HuH-7 (cell line): ENCODE data around the gene PWWP2A.
A peak's percentile ranks its signal among the peaks of the same experiment; 100 is the strongest.
"Not testable (repeated sequence)": the region's sequence is repeated elsewhere in the genome, so short reads cannot be mapped to it uniquely, and the experiment has no call there.

Experiments
- DNase-seq: peaks from one replicate; pipeline ENCODE4 v3.0.0; 2011; ENCODE audit warnings: low spot score

Gene PWWP2A

DNA sequence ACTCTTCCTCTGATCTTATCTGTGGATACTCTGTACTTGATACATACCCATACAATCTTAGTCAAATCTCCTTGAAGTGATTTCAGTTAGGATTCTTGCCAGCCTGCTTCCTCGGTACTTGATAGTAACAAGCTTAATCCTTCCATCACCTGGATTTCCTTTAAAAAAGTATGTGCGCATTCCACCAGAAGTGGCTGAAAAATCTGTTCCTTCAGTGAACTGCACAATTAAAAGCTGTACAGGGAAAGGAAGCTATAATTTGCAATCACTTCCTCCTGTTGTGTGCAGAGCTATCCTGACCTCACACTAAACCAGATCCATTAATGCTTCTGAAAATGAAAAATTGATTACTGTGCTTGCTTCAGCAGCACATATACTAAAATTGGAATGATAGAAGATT is 47.3 kb downstream of the PWWP2A start:
- no peak for DNase-seq

DNA sequence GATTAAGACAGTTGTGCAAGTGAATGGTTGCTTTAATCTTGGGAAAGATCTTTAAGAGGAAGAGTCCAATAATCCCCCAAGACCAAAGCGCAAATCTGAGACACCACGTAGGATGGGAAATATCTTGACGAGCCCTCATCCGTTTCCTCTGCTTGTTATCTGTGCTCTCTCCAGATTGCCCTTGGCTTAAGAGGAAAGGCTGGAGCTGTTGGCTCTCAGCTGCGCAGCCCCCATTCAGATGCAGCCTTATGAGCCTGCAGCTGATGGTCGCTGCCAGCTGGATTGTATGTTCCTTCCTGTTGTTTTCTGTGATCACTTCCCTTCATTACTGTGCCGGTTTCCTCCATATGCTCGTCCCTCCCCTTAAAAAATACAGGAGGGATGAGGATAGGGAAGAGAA is 47.7 kb downstream of the PWWP2A start:
- DNase-seq = no peak

DNA sequence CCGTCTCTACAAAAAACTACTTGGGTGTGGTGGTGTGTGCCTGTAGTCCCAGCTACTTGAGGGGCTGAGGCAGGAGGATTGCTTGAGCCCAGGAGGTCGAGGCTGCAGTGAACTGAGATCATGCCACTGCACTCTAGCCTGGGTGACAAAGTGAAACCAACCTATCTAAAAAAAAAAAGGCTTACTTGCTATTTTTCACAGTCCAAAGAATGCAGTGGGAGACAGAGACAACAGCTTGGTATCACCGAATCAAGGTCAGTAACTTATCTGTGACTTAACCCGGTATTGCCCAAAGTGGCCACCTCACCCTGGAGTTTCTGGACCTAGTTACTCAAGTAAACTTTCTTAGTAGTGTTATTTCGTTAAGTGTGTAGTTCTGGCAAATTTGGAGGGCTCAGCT is 50.1 kb downstream of the PWWP2A start:
- DNase-seq = not testable (repeated sequence)

DNA sequence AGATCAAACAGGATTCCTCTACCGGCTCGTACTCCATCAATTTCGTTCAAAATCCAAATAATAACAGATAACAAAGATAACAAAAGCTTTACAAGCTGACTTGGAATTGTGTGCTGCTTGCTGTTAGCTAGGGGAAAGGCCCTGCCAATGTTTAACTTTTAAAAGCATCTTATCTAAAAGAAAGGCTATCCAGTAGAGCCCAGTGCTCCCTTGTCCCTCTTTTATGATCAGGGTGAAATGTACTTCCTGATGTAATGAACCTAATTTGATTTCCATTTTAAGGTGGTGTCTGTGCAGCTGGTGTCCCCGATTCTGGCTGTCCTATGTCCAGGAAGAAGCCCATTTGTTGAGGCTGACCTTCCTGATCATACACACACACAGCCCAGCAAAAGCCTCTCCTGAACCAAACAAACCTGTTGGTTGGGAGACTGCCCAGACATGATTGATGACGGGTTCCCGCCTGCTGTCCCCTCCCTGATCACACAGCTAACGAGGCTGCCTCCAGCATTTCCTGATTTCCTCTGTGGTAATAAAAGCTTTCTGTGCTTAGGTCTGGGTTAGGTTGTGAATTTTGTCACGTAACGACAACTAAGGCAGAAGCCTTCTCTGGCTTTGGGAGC is 54.1 kb downstream of the PWWP2A start:
- DNase-seq = peak; percentile 49

DNA sequence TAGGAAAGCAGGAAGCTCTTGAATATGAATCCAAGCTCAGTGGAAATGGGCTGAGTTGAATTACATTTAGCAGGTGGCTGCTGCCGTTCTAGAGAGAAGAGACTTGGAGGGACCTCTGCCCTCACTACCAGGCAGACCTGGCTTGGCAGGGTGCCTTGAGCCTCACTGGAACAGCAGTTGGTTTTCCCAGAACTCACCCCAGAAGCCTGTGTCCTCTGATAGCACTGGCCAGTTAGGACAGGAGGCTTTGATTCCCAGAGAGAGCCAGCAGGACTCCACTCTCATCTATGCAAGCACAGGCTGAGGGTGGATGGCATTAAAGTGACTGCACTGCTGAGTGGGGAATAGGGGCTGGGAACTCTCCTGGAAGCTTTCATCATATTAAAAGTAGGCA is 54.8 kb downstream of the PWWP2A start:
- DNase-seq = peak; percentile 23

DNA sequence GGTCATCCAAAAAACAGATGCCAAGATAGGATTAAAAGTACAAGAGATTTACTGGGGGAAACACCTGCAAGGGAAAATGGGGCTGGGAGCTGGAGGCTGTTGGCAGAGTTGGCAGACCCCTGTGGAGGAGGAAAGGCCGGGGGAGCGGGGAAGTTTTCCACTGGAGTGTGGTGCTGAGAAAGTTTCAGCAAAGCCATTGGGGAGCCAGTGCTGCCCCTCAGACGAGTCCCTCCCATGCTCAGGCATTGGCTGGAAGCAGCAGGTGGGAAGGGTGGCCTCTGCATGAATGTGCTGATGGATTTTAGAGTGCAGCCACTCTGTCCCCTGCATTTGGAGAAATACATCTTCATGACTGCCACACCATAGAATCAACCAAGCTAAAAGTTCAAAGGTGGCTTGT is 57.5 kb downstream of the PWWP2A start:
- DNase-seq = no peak

DNA sequence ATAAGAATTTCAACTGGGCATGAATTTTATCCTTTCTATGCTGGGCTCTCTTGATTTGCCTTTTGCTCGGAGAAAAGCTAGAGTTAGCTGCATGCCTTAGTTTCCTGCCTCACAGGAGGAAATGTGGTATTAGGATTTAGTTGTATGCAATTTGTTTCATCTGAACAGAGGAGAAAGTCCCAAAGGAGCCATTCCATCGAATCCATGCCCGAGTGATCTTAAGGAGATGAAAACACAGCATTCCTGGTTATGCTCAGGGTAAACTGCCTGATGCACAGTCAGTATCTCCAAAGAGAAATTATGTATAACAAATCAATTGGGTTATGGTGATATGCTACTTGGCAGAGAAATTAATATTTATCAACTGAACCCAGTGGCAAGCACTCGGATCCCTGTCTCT is 59.2 kb downstream of the PWWP2A start:
- DNase-seq = no peak

DNA sequence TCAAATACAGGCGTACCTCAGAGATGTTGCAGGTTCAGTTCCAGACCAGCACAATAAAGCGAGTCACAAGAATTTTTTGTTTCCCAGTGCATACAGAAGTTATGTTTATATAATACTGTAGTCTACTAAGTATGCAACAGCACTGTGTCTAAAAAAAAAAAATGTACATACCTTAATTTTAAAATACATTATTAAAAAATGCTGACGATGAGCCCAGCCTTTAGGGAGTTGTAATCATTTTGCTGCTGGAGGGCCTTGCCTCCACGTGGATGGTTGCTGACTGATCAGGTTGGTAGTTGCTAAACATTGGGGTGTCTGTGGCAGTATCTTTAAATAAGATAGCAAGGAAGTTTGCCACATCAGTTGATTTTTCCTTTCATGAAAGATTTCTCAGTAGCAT is 62.0 kb downstream of the PWWP2A start:
- DNase-seq = no peak

DNA sequence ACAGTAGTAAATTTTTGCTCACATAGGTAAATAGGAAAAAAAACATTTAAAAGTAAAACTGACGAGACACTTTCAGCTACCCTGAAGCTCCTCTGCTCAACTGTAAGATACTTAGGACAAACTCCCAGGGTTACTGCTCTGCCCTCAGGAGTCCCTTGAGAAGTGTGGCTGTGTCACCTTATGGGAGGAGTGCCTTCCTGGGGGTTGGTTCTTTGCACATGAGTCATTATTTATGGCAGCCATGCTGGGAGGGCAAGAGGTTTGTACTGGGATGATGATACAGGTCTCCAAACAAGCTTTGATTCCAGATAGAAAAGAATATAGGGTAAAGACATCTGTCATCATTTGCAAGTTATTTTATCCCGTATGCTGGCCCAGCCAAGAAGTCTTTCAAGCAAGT is 64.4 kb downstream of the PWWP2A start:
- no peak for DNase-seq

DNA sequence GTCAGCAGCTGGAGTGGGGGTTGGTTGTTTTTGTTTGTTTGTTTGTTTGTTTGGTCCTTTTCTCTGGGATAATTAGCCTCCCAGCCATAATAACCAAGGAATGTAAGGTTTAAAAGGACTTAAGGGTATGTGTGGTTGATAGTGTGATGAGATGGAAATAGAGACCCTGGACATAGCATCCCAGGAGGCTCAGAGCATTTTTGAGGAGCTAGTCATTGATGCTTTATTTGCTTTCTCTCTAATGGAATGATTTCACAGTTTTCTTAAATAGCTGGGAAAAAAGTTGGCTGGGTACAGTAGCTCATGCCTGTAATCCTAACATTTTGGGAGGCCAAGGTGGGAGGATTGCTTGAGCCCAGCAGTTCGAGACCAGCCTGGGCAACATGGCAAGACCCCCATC is 65.2 kb downstream of the PWWP2A start:
- no peak for DNase-seq

DNA sequence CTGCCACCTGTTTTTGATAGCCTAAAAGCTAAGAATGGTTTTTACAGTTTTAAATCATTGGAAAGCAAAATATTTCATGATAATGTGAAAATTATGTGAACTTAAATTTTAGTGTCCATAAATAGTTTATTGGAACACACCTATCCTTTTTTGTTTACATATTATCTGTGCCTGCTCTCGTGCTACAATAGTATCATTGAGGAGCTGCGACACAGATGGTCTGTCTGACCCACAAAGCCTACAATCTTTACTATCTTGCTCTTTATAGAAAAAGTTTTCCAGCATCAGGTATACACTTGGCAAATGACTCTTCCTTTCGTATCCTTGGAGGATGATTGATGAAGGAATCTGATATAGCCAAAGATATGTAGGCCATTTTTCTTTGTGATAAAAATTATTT is 70.2 kb downstream of the PWWP2A start:
- no peak for DNase-seq

DNA sequence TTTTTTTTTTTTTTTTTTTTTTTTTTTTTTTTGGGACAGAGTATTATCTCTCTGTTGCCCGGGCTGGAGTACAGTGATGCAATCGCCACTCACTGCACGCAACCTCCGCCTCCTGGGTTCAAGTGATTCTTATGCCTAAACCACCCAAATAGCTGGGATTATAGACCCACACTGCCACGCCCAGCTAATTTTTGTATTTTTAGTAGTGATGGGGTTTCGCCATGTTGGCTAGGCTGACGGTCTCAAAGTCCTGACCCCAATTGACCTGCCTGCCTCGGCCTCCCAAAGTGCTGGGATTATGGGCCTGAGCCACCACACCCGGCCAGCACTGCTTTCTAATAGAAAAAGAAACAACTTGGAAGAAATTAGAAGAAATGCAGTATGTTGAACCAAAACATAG is 71.1 kb downstream of the PWWP2A start:
- DNase-seq = no peak

DNA sequence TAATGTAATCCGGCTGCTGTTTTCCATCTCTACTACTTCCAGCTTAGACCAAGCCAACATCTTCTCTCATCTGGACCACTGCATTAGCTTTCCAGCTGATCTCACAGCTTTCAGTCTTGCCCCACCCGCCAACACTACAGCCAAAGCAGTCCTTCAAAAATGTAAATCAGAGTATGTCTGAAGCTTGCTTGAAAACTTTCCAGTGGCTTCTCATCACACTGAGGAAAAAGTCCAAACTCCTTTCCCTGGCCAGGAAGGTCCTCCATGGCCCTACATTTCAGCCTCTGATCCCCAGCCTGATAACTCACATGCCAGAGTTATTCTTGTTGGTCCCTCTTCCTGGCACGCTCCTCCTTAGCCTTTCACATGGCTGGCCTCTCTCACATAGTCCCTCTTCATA is 71.8 kb downstream of the PWWP2A start:
- no peak for DNase-seq

DNA sequence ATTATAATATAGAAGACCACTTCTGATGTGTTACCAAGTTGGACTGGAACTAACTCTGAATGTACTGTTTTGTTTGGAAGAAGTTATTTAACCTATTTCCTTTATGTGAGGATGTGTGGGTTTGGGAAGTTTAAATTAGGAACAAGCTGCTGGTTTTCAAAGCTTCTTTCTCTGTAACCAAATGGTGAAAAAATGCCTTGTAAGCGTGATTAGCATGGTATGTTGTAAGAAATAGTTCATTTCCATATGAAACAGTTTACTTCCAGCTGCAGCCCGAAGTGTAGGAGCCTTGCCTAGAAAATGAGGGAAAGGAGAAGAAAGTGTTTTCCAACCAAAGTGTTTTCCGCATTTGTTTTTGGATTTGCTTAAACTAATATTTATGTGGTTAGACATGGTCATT is 74.3 kb downstream of the PWWP2A start:
- DNase-seq = no peak

DNA sequence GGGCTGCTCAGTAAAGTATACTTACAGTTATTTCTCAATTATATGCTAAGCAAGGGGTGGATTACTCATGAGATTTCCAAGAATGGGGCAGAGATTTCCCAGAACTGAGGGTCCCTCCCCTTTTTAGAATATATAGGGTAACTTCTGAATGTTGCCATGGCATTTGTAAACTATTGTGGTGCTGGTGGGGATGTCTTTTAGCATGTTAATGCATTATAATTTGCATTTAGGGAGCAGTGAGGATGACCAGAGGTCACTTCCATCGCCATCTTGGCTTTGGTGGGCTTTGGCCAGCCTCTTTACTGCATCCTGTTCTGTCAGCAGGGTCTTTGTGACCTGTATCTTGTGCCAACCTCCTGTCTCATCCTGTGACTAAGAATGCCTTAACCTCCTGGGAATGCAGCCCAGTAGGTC is 74.9 kb downstream of the PWWP2A start:
- DNase-seq = no peak

DNA sequence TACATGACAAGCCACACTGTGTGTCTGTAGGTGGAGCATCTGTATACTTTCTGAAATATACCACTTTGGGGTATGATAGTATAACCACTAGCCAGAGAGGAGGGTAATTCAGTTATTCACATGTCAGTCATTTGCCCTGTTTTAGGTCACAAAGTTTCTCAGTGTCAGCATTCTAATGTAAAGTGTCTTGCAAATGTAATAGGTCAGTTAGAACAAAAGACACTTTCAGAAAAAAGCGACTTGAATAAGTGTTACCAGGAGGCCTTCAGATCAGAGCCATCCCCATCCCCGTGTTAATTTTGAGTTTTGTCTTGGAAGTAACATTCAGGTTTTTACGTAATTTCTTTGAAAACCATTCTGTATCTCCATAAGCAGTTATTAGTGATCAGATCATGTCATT is 76.6 kb downstream of the PWWP2A start:
- DNase-seq = no peak
